Loucy (cell line): ENCODE measurements around the gene ME3.

Experiments used
- H2AFZ ChIP-seq: fragments of 200-600 bp; sonication (generic); 2 replicates; pipeline ENCODE4 v1.6.0; 2016; ENCODE audit warnings: antibody characterized with exemption, mild to moderate bottlenecking, low read length, moderate library complexity
- H3F3A ChIP-seq: fragments of 200-600 bp; 2 replicates; pipeline ENCODE4 v1.6.0; 2016; ENCODE audit warnings: antibody characterized with exemption, low read depth, mild to moderate bottlenecking
- H3K27me3 ChIP-seq: fragments of 200-600 bp; sonication (generic); 2 replicates; pipeline ENCODE4 v1.6.1; 2014; ENCODE audit warnings: low read length, mild to moderate bottlenecking; ENCODE audit not compliant: insufficient read depth, poor library complexity, severe bottlenecking
- H3K36me3 ChIP-seq: fragments of 200-600 bp; sonication (generic); 2 replicates; pipeline ENCODE4 v1.6.1; 2016; ENCODE audit warnings: low read length; ENCODE audit not compliant: insufficient read depth
- H3K4me1 ChIP-seq: fragments of 200-600 bp; sonication (generic); 2 replicates; pipeline ENCODE4 v1.5.1; 2014; ENCODE audit warnings: low read length, mild to moderate bottlenecking; ENCODE audit not compliant: insufficient read depth, poor library complexity, severe bottlenecking
- H3K4me2 ChIP-seq: fragments of 200-600 bp; sonication (generic); 2 replicates; pipeline ENCODE4 v1.6.0; 2014; ENCODE audit warnings: antibody characterized with exemption, low read length, low read depth, mild to moderate bottlenecking; ENCODE audit not compliant: poor library complexity, severe bottlenecking
- H3K4me3 ChIP-seq: fragments of 200-600 bp; sonication (generic); 2 replicates; pipeline ENCODE4 v1.5.1; 2014; ENCODE audit warnings: low read length, mild to moderate bottlenecking, mixed read lengths; ENCODE audit not compliant: poor library complexity, severe bottlenecking
- H3K79me2 ChIP-seq: fragments of 200-600 bp; sonication (generic); 2 replicates; pipeline ENCODE4 v1.6.1; 2014; ENCODE audit warnings: low read length; ENCODE audit not compliant: insufficient read depth
- H3K9ac ChIP-seq: fragments of 200-600 bp; sonication (generic); 2 replicates; pipeline ENCODE4 v1.6.0; 2014; ENCODE audit warnings: mild to moderate bottlenecking, low read depth, low read length, moderate library complexity; ENCODE audit not compliant: poor library complexity, severe bottlenecking
- H3K9me2 ChIP-seq: fragments of 200-600 bp; sonication (generic); replicated peaks from 2 replicates; pipeline ENCODE4 v1.6.1; 2016; ENCODE audit warnings: low read depth, low read length, mixed read lengths
- H3K9me3 ChIP-seq: fragments of 200-600 bp; sonication (generic); 2 replicates; pipeline ENCODE4 v1.6.1; 2014; ENCODE audit warnings: mild to moderate bottlenecking, antibody characterized with exemption, low read length, low read depth; ENCODE audit not compliant: insufficient read depth
- H4K20me1 ChIP-seq: fragments of 200-600 bp; sonication (generic); 2 replicates; pipeline ENCODE4 v1.6.0; 2014; ENCODE audit warnings: antibody characterized with exemption, low read length, mild to moderate bottlenecking; ENCODE audit not compliant: insufficient read depth, poor library complexity, severe bottlenecking
- CTCF ChIP-seq: fragments of 200-600 bp; sonication (generic); conservative IDR thresholded peaks from 2 replicates; pipeline ENCODE4 v1.5.1; 2014; ENCODE audit warnings: mild to moderate bottlenecking, antibody characterized with exemption, low read length
- EZH2phosphoT487 ChIP-seq: fragments of 200-600 bp; IDR thresholded peaks from 2 replicates; pipeline ENCODE4 v1.6.1; 2018; ENCODE audit warnings: antibody characterized with exemption, mild to moderate bottlenecking, moderate library complexity, borderline replicate concordance

The ME3 gene

GRCh38 chr11:86475027-86475426 lies 197.4 kb downstream of the ME3 start:
- Histone ChIP-seq H3K36me3 (no peaks in the 10 kb centered on the region), H3K4me2 (no peak overlapping the region), H3K27me3 (no peaks in the 10 kb centered on the region), H4K20me1 (no peaks in the 10 kb centered on the region), H3F3A (no peaks in the 10 kb centered on the region; the same call in 1 of the 2 replicates), H2AFZ (no peak overlapping the region), H3K9me2 (no peaks in the 10 kb centered on the region), H3K9ac (no peak overlapping the region), H3K4me3 (no peak overlapping the region), H3K9me3 (no peaks in the 10 kb centered on the region), H3K79me2 (no peaks in the 10 kb centered on the region), H3K4me1 (peaks cover 37% of the 10 kb centered on the region)
- no peak for TF ChIP-seq CTCF
- TF ChIP-seq EZH2phosphoT487, result no peak

- no peak overlapping the region for H3K9ac ChIP-seq
- H3K4me1 ChIP-seq, result peaks cover 38% of the 10 kb centered on the region
- TF ChIP-seq EZH2phosphoT487, result no peak
- no peak for TF ChIP-seq CTCF
- H3K4me3 ChIP-seq, result no peak overlapping the region
- H3K79me2 ChIP-seq, result no peaks in the 10 kb centered on the region
- H3K9me2 ChIP-seq, result no peaks in the 10 kb centered on the region
- H2AFZ ChIP-seq, result no peak overlapping the region
- no peaks in the 10 kb centered on the region for H3K9me3 ChIP-seq
- H3K27me3 ChIP-seq, result no peaks in the 10 kb centered on the region
- no peaks in the 10 kb centered on the region for H3K36me3 ChIP-seq
- no peaks in the 10 kb centered on the region for H4K20me1 ChIP-seq
- H3K4me2 ChIP-seq, result no peak overlapping the region
- H3F3A ChIP-seq, result no peaks in the 10 kb centered on the region; the same call in 1 of the 2 replicates
These were observed 198.2 kb downstream of the ME3 start for GRCh38 chr11:86473991-86474833.

- no peaks in the 10 kb centered on the region for H4K20me1 ChIP-seq
- H3K9ac ChIP-seq, result no peak overlapping the region
- no peaks in the 10 kb centered on the region for H3K9me2 ChIP-seq
- H2AFZ ChIP-seq, result no peak overlapping the region
- no peak overlapping the region for H3K4me3 ChIP-seq
- no peaks in the 10 kb centered on the region for H3K27me3 ChIP-seq
- no peak for TF ChIP-seq CTCF
- TF ChIP-seq EZH2phosphoT487, result no peak
- H3F3A ChIP-seq, result no peaks in the 10 kb centered on the region
- no peaks in the 10 kb centered on the region for H3K36me3 ChIP-seq
- no peaks in the 10 kb centered on the region for H3K79me2 ChIP-seq
- H3K9me3 ChIP-seq, result no peaks in the 10 kb centered on the region
- H3K4me1 ChIP-seq, result peaks cover 17% of the 10 kb centered on the region
- no peak overlapping the region for H3K4me2 ChIP-seq
These were observed 202.7 kb downstream of the ME3 start for GRCh38 chr11:86469491-86470388.
